ENCODE results near the gene ARID4B. TPM values are rescaled to one million over a fixed set of nuclear protein-coding genes. Genes with fewer than 3 reads are reported as not detected.

ARID4B gene
- total RNA-seq, 1 experiment from 2014 or later = 16.8 TPM

GRCh38 chr1:235264327-235264726 lies 63.7 kb downstream of the ARID4B start:
- TF ChIP-seq CTCF (conservative IDR thresholded peaks at IDR 0.05; ENCODE audit: low read depth, low read length) (no peak), EZH2 (IDR thresholded peaks at IDR 0.05; ENCODE audit: low read length, unreplicated experiment) (no peak), EZH2phosphoT487 (IDR thresholded peaks at IDR 0.05; ENCODE audit: borderline replicate concordance, low read length) (no peak)
- Histone ChIP-seq H3K9ac (ENCODE audit: low read length) (no peak overlapping the region), H3K9me3 (ENCODE audit: low read length) (no peaks in the 10 kb centered on the region), H2AFZ (ENCODE audit: low read length) (no peak overlapping the region), H3K4me2 (ENCODE audit: low read length) (no peak overlapping the region), H3K27me3 (ENCODE audit: low read length) (no peaks in the 10 kb centered on the region), H3K4me1 (ENCODE audit: insufficient read depth, low read length) (no peaks in the 10 kb centered on the region), H3K36me3 (ENCODE audit: low read depth, low read length) (0 out of 2 replicates have a peak, but pooled peaks cover 4% of the 10 kb centered on the region), H3K4me3 (ENCODE audit: low read length) (no peak overlapping the region), H3K9me2 (replicated peaks; ENCODE audit: low read length) (no peaks in the 10 kb centered on the region), H3K79me2 (ENCODE audit: low read length) (peaks cover 76% of the 10 kb centered on the region), H4K20me1 (ENCODE audit: low read length) (no peaks in the 10 kb centered on the region), H3K27ac (ENCODE audit: low read length) (no peak overlapping the region), H3F3A (ENCODE audit: low read length, unreplicated experiment) (no peaks in the 10 kb centered on the region)
- no TSS peak for BruUV-seq (replicated peaks)
- POLR2A ChIA-PET (ENCODE audit: unreplicated experiment) = no interaction called here
- CTCF ChIA-PET = no interaction called here
- intact Hi-C loops (cut with micrococcal nuclease) = no loop called here
- ATAC-seq = no peak
- DNase-seq = no peak

- Histone ChIP-seq H3F3A (ENCODE audit: low read length, unreplicated experiment) (no peaks in the 10 kb centered on the region), H3K4me2 (ENCODE audit: low read length) (no peak overlapping the region), H3K36me3 (ENCODE audit: low read depth, low read length) (0 out of 2 replicates have a peak, but pooled peaks cover 4% of the 10 kb centered on the region), H3K4me1 (ENCODE audit: insufficient read depth, low read length) (no peaks in the 10 kb centered on the region), H3K9me3 (ENCODE audit: low read length) (no peaks in the 10 kb centered on the region), H3K9ac (ENCODE audit: low read length) (no peak overlapping the region), H3K4me3 (ENCODE audit: low read length) (no peak overlapping the region), H4K20me1 (ENCODE audit: low read length) (no peaks in the 10 kb centered on the region), H3K27me3 (ENCODE audit: low read length) (no peaks in the 10 kb centered on the region), H2AFZ (ENCODE audit: low read length) (no peak overlapping the region), H3K27ac (ENCODE audit: low read length) (no peak overlapping the region), H3K79me2 (ENCODE audit: low read length) (peaks cover 64% of the 10 kb centered on the region), H3K9me2 (replicated peaks; ENCODE audit: low read length) (no peaks in the 10 kb centered on the region)
- TF ChIP-seq EZH2 (IDR thresholded peaks at IDR 0.05; ENCODE audit: low read length, unreplicated experiment) (no peak), CTCF (conservative IDR thresholded peaks at IDR 0.05; ENCODE audit: low read depth, low read length) (no peak), EZH2phosphoT487 (IDR thresholded peaks at IDR 0.05; ENCODE audit: borderline replicate concordance, low read length) (no peak)
- POLR2A ChIA-PET (ENCODE audit: unreplicated experiment) = no interaction called here
- DNase-seq = no peak
- no peak for ATAC-seq
- CTCF ChIA-PET = no interaction called here
- BruUV-seq (replicated peaks) = no TSS peak
- intact Hi-C loops (cut with micrococcal nuclease) = no loop called here
Observed at GRCh38 chr1:235262539-235262938, 65.4 kb downstream of the ARID4B start.

- CTCF ChIA-PET = interaction anchor here (0.6 kb wide), 1 partner anchor 156 kb away, joined by 4 read pairs; no protein-coding TSS in a partner anchor
- no peaks in the 10 kb centered on the region for H4K20me1 ChIP-seq (ENCODE audit: low read length)
Observed at GRCh38 chr1:235261243-235261642, 66.7 kb downstream of the ARID4B start.

More at GRCh38 chr1:235261243-235261642, 66.7 kb downstream of the ARID4B start:
- H3K9ac ChIP-seq (ENCODE audit: low read length) = no peak overlapping the region
- H3K27me3 ChIP-seq (ENCODE audit: low read length) = no peaks in the 10 kb centered on the region
- BruUV-seq (replicated peaks) = no TSS peak
- DNase-seq (no peak), ATAC-seq (no peak)
- no peaks in the 10 kb centered on the region for H3F3A ChIP-seq (ENCODE audit: low read length, unreplicated experiment)
- no peak overlapping the region for H3K27ac ChIP-seq (ENCODE audit: low read length)
- no peak overlapping the region for H3K4me3 ChIP-seq (ENCODE audit: low read length)
- POLR2A ChIA-PET (ENCODE audit: unreplicated experiment) = no interaction called here
- H3K36me3 ChIP-seq (ENCODE audit: low read depth, low read length) = 0 out of 2 replicates have a peak, but pooled peaks cover 4% of the 10 kb centered on the region
- H2AFZ ChIP-seq (ENCODE audit: low read length) = no peak overlapping the region
- H3K4me1 ChIP-seq (ENCODE audit: insufficient read depth, low read length) = no peaks in the 10 kb centered on the region
- H3K9me2 ChIP-seq (replicated peaks; ENCODE audit: low read length) = no peaks in the 10 kb centered on the region
- H3K9me3 ChIP-seq (ENCODE audit: low read length) = no peaks in the 10 kb centered on the region
- H3K79me2 ChIP-seq (ENCODE audit: low read length) = peaks cover 53% of the 10 kb centered on the region
- no peak overlapping the region for H3K4me2 ChIP-seq (ENCODE audit: low read length)
- TF ChIP-seq EZH2 (IDR thresholded peaks at IDR 0.05; ENCODE audit: low read length, unreplicated experiment) (no peak), EZH2phosphoT487 (IDR thresholded peaks at IDR 0.05; ENCODE audit: borderline replicate concordance, low read length) (no peak), CTCF (conservative IDR thresholded peaks at IDR 0.05; ENCODE audit: low read depth, low read length) (no peak)
- intact Hi-C loops (cut with micrococcal nuclease) = no loop called here
